GM12878 (cell line): Measurements from ENCODE around the gene KCNAB2. TPM values are rescaled to one million over a fixed set of nuclear protein-coding genes. Genes with fewer than 3 reads are reported as not detected.

Experiments
- ATAC-seq: fragments of 200-7000 bp; cut with Tn5 transposase; 3 replicates; pipeline ENCODE4 v1.9.1; 2020; ENCODE audit warnings: mild to moderate bottlenecking, moderate library complexity
- BruUV-seq: library from RNA; stranded (reverse); fragments of 400-500 nt; replicated peaks from 2 replicates; lab custom pipeline; 2021; lab: Mats Ljungman, UMichigan
- CTCF ChIA-PET: fragments of 300-600 bp; sonication (Branson Sonifier 250); formaldehyde crosslinking; extraction: SDS; loops from one replicate; lab custom pipeline; 2021; ENCODE audit warnings: inconsistent platforms; lab: Yijun Ruan, JAX
- POLR2A ChIA-PET: fragments of 350-600 bp; formaldehyde crosslinking; extraction: SDS; loops from one replicate; lab custom pipeline; 2021; ENCODE audit warnings: inconsistent platforms; lab: Charles Lee
- RAD21 ChIA-PET: fragments of 300-600 bp; sonication (Branson Sonifier 250); formaldehyde crosslinking; loops from one replicate; lab custom pipeline; 2023; ENCODE audit warnings: antibody characterized with exemption; ENCODE audit not compliant: unreplicated experiment; lab: Charles Lee
- SMC1A ChIA-PET: fragments of 300-600 bp; sonication (Branson Sonifier 250); formaldehyde crosslinking; loops from one replicate; lab custom pipeline; 2023; ENCODE audit not compliant: unreplicated experiment, uncharacterized antibody; lab: Charles Lee
- DNase-seq: peaks from one replicate; pipeline ENCODE4 v3.0.0-alpha.2; 2011; ENCODE audit warnings: low read depth, low spot score
- FAIRE-seq: peaks from 3 replicates; lab custom pipeline; 2011; peaks lifted over from hg19 to GRCh38; lab: Jason Lieb, UNC
- H2AFZ ChIP-seq: 2 replicates; pipeline ENCODE4 v1.6.0; 2011; ENCODE audit warnings: low read depth, low read length, control low read depth; ENCODE audit not compliant: control insufficient read depth
- H3K27ac ChIP-seq: 2 replicates; pipeline ENCODE4 v1.5.1; 2011; ENCODE audit warnings: control low read depth; ENCODE audit not compliant: control insufficient read depth, insufficient read depth
- H3K27me3 ChIP-seq, 2 experiments: replicated peaks in 1 of 2; 2 replicates each; pipeline versions ENCODE4 v1.6.0 to v1.6.1; 2011; ENCODE audit warnings: low read length in 1 of 2; ENCODE audit not compliant: control insufficient read depth in 2 of 2, insufficient read depth in 2 of 2
- H3K36me3 ChIP-seq, 2 experiments: 2 replicates each; pipeline ENCODE4 v1.5.1; 2011; ENCODE audit warnings: low read length in 1 of 2; ENCODE audit not compliant: control insufficient read depth in 2 of 2, insufficient read depth in 2 of 2
- H3K4me1 ChIP-seq: 2 replicates; pipeline ENCODE4 v1.6.1; 2011; ENCODE audit warnings: mild to moderate bottlenecking, low read length, moderate library complexity, mixed read lengths; ENCODE audit not compliant: control insufficient read depth, insufficient read depth
- H3K4me2 ChIP-seq: 2 replicates; pipeline ENCODE4 v1.6.0; 2011; ENCODE audit warnings: control low read depth; ENCODE audit not compliant: control insufficient read depth, insufficient read depth
- H3K4me3 ChIP-seq: fragments of 200-600 bp; sonication (generic); 2 replicates; pipeline ENCODE4 v1.5.1; 2016
- H3K79me2 ChIP-seq: 2 replicates; pipeline ENCODE4 v1.6.0; 2011; ENCODE audit warnings: low read length; ENCODE audit not compliant: control insufficient read depth, insufficient read depth
- H3K9ac ChIP-seq: 2 replicates; pipeline ENCODE4 v1.8.0; 2011; ENCODE audit warnings: low read length, control low read depth, mixed read lengths; ENCODE audit not compliant: control insufficient read depth, insufficient read depth
- H3K9me3 ChIP-seq: replicated peaks from 3 replicates; pipeline ENCODE4 v1.5.1; 2011; ENCODE audit warnings: mild to moderate bottlenecking, low read length; ENCODE audit not compliant: control insufficient read depth, insufficient read depth
- H4K20me1 ChIP-seq: 2 replicates; pipeline ENCODE4 v1.6.0; 2011; ENCODE audit not compliant: control insufficient read depth, insufficient read depth
- FOS ChIP-seq: IDR thresholded peaks from 3 replicates; pipeline ENCODE4 v1.6.1; 2011; ENCODE audit warnings: borderline replicate concordance; ENCODE audit not compliant: insufficient read length; ENCODE audit errors: extremely low read depth
- FOXM1 ChIP-seq: IDR thresholded peaks from 2 replicates; pipeline ENCODE4 v1.6.1; 2012; ENCODE audit warnings: low read depth, mild to moderate bottlenecking, inconsistent platforms, low read length, moderate library complexity
- HDGF ChIP-seq: fragments of 450-650 bp; IDR thresholded peaks from 2 replicates; pipeline ENCODE4 v1.6.1; 2016; ENCODE audit warnings: antibody characterized with exemption
- IKZF2 ChIP-seq, 2 experiments: fragments of 450-650 bp; IDR thresholded peaks; 2 replicates each; pipeline ENCODE4 v1.6.1; 2017; ENCODE audit warnings: mild to moderate bottlenecking in 2 of 2, moderate library complexity in 2 of 2
- ZSCAN29 ChIP-seq: fragments of 450-650 bp; IDR thresholded peaks from 2 replicates; pipeline ENCODE4 v1.6.1; 2017; ENCODE audit warnings: mild to moderate bottlenecking, moderate library complexity
- WGBS: methylation state at CpG from one replicate; pipeline ENCODE4 v1.1.6; 2016; ENCODE audit warnings: low lambda C conversion rate; ENCODE audit not compliant: insufficient replicate concordance, insufficient coverage; ENCODE audit errors: missing lambda C conversion rate; 5-methylcytosine and 5-hydroxymethylcytosine counted together
- in situ Hi-C: fragments of 300-500 bp; cut with MboI; formaldehyde crosslinking; loops from 9 replicates; pipeline ENCODE4 v1.14.3; 2018; ENCODE audit warnings: mixed read lengths
- intact Hi-C: fragments of 100-400 bp; cut with micrococcal nuclease; formaldehyde crosslinking; loops from one replicate; pipeline ENCODE4 v1.14.2; 2022; ENCODE audit not compliant: unreplicated experiment
- polyA plus RNA-seq, 11 experiments: library from polyadenylated mRNA; depleted of rRNA in 4 of 11; unstranded in 6 of 11; stranded (reverse) in 5 of 11; fragments of >200 nt; fragmentation: Nextera tagmentation in 4 of 11; fragmentation: Illumina TruSeq in 1 of 11; extraction: Ambion mirVana in 4 of 11; extraction: Trizol in 1 of 11; gene quantifications; 1 replicate in 1 of 11; 2 replicates in 10 of 11; pipeline versions ENCODE4 v1.2.1 to v1.2.3, GENCODE V29; 2011 to 2016; ENCODE audit warnings: inconsistent platforms in 2 of 11, missing spikeins in 2 of 11, low read depth in 1 of 11
- total RNA-seq, 4 experiments: library from RNA; depleted of rRNA in 3 of 4; stranded (reverse); fragments of >200 nt in 3 of 4; fragmentation: Illumina TruSeq in 1 of 4; extraction: Trizol in 1 of 4; gene quantifications; 2 replicates each; pipeline versions ENCODE4 v1.2.1 to v1.2.3, GENCODE V29; 2013 to 2021
- TF ChIP-seq, protein P1 (sequence below): fragments of 450-650 bp; IDR thresholded peaks from 2 replicates; pipeline ENCODE4 v1.6.1; 2018; ENCODE audit warnings: borderline replicate concordance, mild to moderate bottlenecking; ENCODE audit not compliant: partially characterized antibody
- TF ChIP-seq, protein P2 (sequence below): fragments of 450-650 bp; IDR thresholded peaks from 2 replicates; pipeline ENCODE4 v1.6.1; 2017; ENCODE audit warnings: mild to moderate bottlenecking, moderate library complexity
- TF ChIP-seq, protein P3 (sequence below): IDR thresholded peaks from 2 replicates; pipeline ENCODE4 v1.6.1; 2011; ENCODE audit warnings: low read depth, low read length, improper control_type of control experiment, borderline replicate concordance

The KCNAB2 gene
- total and polyA plus RNA-seq, 10 of the 15 experiments (the other 5 are each of a cell fraction or from before 2014, with no cell fraction given), result 2.9 to 123 (median 62.4) TPM

DNA sequence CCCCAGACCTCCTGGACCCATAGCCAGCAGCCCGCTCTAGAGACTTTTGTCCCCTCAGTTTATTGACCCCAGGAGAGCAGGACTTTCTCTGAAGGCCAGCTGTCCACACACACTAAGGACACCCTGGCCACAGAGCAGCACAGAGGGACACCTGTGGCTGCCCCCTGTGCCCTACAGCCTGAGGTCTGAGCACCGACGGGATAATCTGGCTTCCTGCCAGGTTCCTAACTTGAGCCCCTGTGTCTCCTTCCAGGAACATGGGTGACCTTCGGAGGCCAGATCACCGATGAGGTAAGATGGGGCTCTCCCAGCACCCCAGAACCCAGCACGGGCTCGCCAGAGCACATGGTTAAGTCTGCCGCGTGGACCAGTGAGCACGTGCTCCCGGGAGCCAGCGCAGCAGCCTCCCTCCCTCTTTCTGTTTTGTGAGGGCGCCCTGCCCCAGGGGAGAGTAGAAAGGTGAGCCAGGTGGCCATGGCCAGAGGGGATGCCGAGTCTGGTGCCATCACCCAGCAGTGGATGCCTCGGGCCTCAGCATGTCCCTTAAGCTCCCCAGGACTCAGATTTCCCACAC, 27.9 kb downstream of the KCNAB2 start:
- H3K36me3 ChIP-seq, result peaks cover 7 to 11% of the 10 kb centered on the region in 2 experiments
- ChIA-PET SMC1A (no interaction called here), RAD21 (no interaction called here), POLR2A (no interaction called here), CTCF (no interaction called here)
- H4K20me1 ChIP-seq, result peaks cover 4% of the 10 kb centered on the region
- ATAC-seq (no peak), DNase-seq (no peak), FAIRE-seq (no peak)
- H3K27me3 ChIP-seq, result no peaks in the 10 kb centered on the region
- in situ Hi-C loops, result no loop called here
- no peak overlapping the region for H2AFZ ChIP-seq
- TF ChIP-seq, protein P1, sequence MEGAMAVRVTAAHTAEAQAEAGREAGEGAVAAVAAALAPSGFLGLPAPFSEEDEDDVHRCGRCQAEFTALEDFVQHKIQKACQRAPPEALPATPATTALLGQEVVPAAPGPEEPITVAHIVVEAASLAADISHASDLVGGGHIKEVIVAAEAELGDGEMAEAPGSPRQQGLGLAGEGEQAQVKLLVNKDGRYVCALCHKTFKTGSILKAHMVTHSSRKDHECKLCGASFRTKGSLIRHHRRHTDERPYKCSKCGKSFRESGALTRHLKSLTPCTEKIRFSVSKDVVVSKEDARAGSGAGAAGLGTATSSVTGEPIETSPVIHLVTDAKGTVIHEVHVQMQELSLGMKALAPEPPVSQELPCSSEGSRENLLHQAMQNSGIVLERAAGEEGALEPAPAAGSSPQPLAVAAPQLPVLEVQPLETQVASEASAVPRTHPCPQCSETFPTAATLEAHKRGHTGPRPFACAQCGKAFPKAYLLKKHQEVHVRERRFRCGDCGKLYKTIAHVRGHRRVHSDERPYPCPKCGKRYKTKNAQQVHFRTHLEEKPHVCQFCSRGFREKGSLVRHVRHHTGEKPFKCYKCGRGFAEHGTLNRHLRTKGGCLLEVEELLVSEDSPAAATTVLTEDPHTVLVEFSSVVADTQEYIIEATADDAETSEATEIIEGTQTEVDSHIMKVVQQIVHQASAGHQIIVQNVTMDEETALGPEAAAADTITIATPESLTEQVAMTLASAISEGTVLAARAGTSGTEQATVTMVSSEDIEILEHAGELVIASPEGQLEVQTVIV, result no peak
- TF ChIP-seq ZSCAN29, result no peak
- no peaks in the 10 kb centered on the region for H3K4me1 ChIP-seq
- no peaks in the 10 kb centered on the region for H3K9me3 ChIP-seq
- H3K27ac ChIP-seq, result no peak overlapping the region
- whole genome bisulfite sequencing, result 97% methylated on average over 15 of the region's 15 CpGs
- no peak overlapping the region for H3K4me3 ChIP-seq
- intact Hi-C loops, result no loop called here
- no TSS peak for BruUV-seq
- H3K79me2 ChIP-seq, result no peaks in the 10 kb centered on the region
- H3K9ac ChIP-seq, result no peak overlapping the region
- no peak overlapping the region for H3K4me2 ChIP-seq

DNA sequence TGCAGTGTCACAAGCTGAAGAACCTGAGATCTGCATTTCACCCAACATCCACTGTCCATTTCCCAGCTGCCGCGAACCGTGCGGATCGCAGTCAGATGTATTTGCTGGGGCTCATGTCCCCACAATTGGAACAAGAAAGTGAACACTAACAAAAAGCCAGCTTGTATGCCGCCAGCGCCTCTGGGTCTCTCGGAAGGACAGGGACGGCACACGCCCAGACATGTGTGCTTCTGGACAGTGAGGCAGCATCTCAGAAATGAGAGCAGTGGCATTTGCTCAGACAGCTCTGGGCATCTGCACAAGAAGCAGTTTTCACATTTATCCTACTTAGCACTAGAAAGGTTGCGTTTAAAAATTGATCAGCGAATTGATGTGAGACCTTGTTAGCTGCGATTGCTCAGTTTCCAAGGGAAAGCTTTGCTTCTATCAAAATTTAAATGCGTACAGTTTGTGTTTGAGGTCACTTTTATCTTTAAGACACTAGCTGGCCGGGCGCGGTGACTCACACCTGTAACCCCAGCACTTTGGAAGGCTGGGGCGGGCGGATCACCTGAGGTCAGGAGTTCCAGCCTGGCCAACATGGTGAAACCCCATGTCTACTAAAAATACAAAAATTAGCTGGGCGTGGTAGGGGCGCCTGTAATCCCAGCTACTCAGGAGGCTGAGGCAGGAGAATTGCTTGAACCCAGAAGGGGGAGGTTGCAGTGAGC, 28.7 kb downstream of the KCNAB2 start:
- CTCF ChIA-PET, result no interaction called here
- H3K9ac ChIP-seq, result no peak overlapping the region
- intact Hi-C loops (no loop called here), in situ Hi-C loops (no loop called here)
- FAIRE-seq (no peak), DNase-seq (no peak), ATAC-seq (no peak)
- POLR2A ChIA-PET, result no interaction called here
- no peaks in the 10 kb centered on the region for H3K79me2 ChIP-seq
- H3K27ac ChIP-seq, result no peak overlapping the region
- no peak overlapping the region for H2AFZ ChIP-seq
- H3K4me2 ChIP-seq, result no peak overlapping the region
- WGBS, result 95% methylated on average over 21 of the region's 21 CpGs
- peaks cover 4% of the 10 kb centered on the region for H4K20me1 ChIP-seq
- H3K36me3 ChIP-seq, result peaks cover 7 to 11% of the 10 kb centered on the region in 2 experiments
- H3K9me3 ChIP-seq, result no peaks in the 10 kb centered on the region
- no TSS peak for BruUV-seq
- SMC1A ChIA-PET, result interaction anchor here (0.6 kb wide), 1 partner anchor 185 kb away, joined by 3 read pairs; no protein-coding TSS in a partner anchor
- no peak overlapping the region for H3K4me3 ChIP-seq
- no peaks in the 10 kb centered on the region for H3K4me1 ChIP-seq
- RAD21 ChIA-PET, result no interaction called here
- no peaks in the 10 kb centered on the region for H3K27me3 ChIP-seq
- no peak for TF ChIP-seq FOS
- TF ChIP-seq, protein P2, sequence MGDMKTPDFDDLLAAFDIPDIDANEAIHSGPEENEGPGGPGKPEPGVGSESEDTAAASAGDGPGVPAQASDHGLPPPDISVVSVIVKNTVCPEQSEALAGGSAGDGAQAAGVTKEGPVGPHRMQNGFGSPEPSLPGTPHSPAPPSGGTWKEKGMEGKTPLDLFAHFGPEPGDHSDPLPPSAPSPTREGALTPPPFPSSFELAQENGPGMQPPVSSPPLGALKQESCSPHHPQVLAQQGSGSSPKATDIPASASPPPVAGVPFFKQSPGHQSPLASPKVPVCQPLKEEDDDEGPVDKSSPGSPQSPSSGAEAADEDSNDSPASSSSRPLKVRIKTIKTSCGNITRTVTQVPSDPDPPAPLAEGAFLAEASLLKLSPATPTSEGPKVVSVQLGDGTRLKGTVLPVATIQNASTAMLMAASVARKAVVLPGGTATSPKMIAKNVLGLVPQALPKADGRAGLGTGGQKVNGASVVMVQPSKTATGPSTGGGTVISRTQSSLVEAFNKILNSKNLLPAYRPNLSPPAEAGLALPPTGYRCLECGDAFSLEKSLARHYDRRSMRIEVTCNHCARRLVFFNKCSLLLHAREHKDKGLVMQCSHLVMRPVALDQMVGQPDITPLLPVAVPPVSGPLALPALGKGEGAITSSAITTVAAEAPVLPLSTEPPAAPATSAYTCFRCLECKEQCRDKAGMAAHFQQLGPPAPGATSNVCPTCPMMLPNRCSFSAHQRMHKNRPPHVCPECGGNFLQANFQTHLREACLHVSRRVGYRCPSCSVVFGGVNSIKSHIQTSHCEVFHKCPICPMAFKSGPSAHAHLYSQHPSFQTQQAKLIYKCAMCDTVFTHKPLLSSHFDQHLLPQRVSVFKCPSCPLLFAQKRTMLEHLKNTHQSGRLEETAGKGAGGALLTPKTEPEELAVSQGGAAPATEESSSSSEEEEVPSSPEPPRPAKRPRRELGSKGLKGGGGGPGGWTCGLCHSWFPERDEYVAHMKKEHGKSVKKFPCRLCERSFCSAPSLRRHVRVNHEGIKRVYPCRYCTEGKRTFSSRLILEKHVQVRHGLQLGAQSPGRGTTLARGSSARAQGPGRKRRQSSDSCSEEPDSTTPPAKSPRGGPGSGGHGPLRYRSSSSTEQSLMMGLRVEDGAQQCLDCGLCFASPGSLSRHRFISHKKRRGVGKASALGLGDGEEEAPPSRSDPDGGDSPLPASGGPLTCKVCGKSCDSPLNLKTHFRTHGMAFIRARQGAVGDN, result no peak
- TF ChIP-seq IKZF2 (IDR thresholded peaks at IDR 0.05), result no peak
- no peak for TF ChIP-seq HDGF
- TF ChIP-seq FOXM1, result no peak
- TF ChIP-seq, protein P3, sequence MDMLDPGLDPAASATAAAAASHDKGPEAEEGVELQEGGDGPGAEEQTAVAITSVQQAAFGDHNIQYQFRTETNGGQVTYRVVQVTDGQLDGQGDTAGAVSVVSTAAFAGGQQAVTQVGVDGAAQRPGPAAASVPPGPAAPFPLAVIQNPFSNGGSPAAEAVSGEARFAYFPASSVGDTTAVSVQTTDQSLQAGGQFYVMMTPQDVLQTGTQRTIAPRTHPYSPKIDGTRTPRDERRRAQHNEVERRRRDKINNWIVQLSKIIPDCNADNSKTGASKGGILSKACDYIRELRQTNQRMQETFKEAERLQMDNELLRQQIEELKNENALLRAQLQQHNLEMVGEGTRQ, result no peak
